ENCODE measurements around the gene ABCC10.

DNA sequence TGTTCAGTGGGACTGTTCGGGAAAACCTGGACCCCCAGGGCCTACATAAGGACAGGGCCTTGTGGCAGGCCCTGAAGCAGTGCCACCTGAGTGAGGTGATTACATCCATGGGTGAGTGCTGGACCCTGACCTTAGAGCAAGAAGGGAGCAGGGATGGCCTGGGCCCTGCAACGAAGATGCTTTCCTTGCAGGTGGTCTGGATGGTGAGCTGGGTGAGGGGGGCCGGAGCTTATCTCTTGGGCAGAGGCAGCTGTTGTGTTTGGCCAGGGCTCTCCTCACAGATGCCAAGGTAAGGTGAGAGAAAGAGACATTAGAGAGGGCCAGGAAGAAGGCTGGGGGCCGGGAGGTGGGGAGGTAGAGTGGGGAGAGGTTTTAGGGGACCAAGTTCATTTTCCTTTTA, 21.6 kb downstream of the ABCC10 start:
- no peak for TF ChIP-seq POLR2A (IDR thresholded peaks at IDR 0.05)
- TF ChIP-seq, protein P1, sequence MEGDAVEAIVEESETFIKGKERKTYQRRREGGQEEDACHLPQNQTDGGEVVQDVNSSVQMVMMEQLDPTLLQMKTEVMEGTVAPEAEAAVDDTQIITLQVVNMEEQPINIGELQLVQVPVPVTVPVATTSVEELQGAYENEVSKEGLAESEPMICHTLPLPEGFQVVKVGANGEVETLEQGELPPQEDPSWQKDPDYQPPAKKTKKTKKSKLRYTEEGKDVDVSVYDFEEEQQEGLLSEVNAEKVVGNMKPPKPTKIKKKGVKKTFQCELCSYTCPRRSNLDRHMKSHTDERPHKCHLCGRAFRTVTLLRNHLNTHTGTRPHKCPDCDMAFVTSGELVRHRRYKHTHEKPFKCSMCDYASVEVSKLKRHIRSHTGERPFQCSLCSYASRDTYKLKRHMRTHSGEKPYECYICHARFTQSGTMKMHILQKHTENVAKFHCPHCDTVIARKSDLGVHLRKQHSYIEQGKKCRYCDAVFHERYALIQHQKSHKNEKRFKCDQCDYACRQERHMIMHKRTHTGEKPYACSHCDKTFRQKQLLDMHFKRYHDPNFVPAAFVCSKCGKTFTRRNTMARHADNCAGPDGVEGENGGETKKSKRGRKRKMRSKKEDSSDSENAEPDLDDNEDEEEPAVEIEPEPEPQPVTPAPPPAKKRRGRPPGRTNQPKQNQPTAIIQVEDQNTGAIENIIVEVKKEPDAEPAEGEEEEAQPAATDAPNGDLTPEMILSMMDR (IDR thresholded peaks at IDR 0.05): no peak
- no peak for TF ChIP-seq EP300 (IDR thresholded peaks at IDR 0.05)

All from ovary (tissue), 3 donors.